H1 (cell line): ENCODE data around the gene RETREG3. TPM values are rescaled to one million over a fixed set of nuclear protein-coding genes. Genes with fewer than 3 reads are reported as not detected.

ENCODE experiments used
- CTCF ChIA-PET: fragments of 300-600 bp; sonication (Branson Sonifier 250); formaldehyde crosslinking; loops from one replicate; lab custom pipeline; 2021; ENCODE audit not compliant: partially characterized antibody; lab: Charles Lee
- POLR2A ChIA-PET: fragments of 300-600 bp; sonication (Branson Sonifier 250); formaldehyde crosslinking; loops from one replicate; lab custom pipeline; 2021; ENCODE audit warnings: inconsistent platforms; ENCODE audit not compliant: partially characterized antibody; lab: Charles Lee
- DNase-seq, 2 experiments: peaks; one replicate each; pipeline versions ENCODE4 v3.0.0 to v3.0.0-alpha.2; 2010 to 2022; ENCODE audit warnings: low spot score in 2 of 2, low read depth in 1 of 2, mixed read lengths in 1 of 2
- FAIRE-seq: peaks from 2 replicates; lab custom pipeline; 2011; peaks lifted over from hg19 to GRCh38; lab: Jason Lieb, UNC
- H2AFZ ChIP-seq: 2 replicates; pipeline ENCODE4 v1.8.1; 2012; ENCODE audit warnings: low read length, inconsistent platforms
- H2AK5ac ChIP-seq: 2 replicates; pipeline ENCODE4 v1.6.1; 2013; ENCODE audit warnings: low read depth, low read length
- H2BK120ac ChIP-seq: replicated peaks from 2 replicates; pipeline ENCODE3; 2013; ENCODE audit warnings: low read depth, low read length, inconsistent platforms
- H2BK12ac ChIP-seq: 2 replicates; pipeline ENCODE4 v1.6.1; 2013; ENCODE audit warnings: low read depth, low read length
- H2BK15ac ChIP-seq: 2 replicates; pipeline ENCODE4 v1.6.1; 2013; ENCODE audit warnings: low read length
- H2BK20ac ChIP-seq: 2 replicates; pipeline ENCODE4 v1.6.1; 2013; ENCODE audit warnings: low read length
- H2BK5ac ChIP-seq: 2 replicates; pipeline ENCODE4 v1.6.1; 2013; ENCODE audit warnings: low read depth, low read length
- H3K14ac ChIP-seq: 2 replicates; pipeline ENCODE4 v1.6.1; 2013; ENCODE audit warnings: inconsistent platforms; ENCODE audit not compliant: insufficient read length
- H3K18ac ChIP-seq: 2 replicates; pipeline ENCODE4 v1.6.1; 2013; ENCODE audit warnings: low read length; ENCODE audit errors: extremely low read depth
- H3K23ac ChIP-seq: 2 replicates; pipeline ENCODE4 v1.6.1; 2013; ENCODE audit warnings: inconsistent platforms; ENCODE audit not compliant: insufficient read length
- H3K23me2 ChIP-seq: 2 replicates; pipeline ENCODE4 v1.6.1; 2013; ENCODE audit warnings: low read depth, low read length
- H3K27ac ChIP-seq: 2 replicates; pipeline ENCODE4 v1.6.1; 2011; ENCODE audit warnings: low read depth, low read length, inconsistent platforms
- H3K27me3 ChIP-seq, 4 experiments: replicated peaks in 1 of 4; 1 replicate in 1 of 4; 2 replicates in 3 of 4; pipeline versions ENCODE4 v1.6.1 to v1.8.1; 2011 to 2013; ENCODE audit warnings: low read length in 3 of 4, mild to moderate bottlenecking in 3 of 4, inconsistent platforms in 2 of 4, mixed read lengths in 2 of 4, moderate library complexity in 1 of 4; ENCODE audit not compliant: control insufficient read depth in 3 of 4, insufficient read depth in 3 of 4; ENCODE audit errors: extremely low read depth in 1 of 4
- H3K36me3 ChIP-seq, 4 experiments: 2 replicates each; pipeline versions ENCODE4 v1.6.1 to v1.8.1; 2011 to 2013; ENCODE audit warnings: mild to moderate bottlenecking in 4 of 4, low read length in 3 of 4, moderate library complexity in 2 of 4, control low read depth in 1 of 4, inconsistent platforms in 1 of 4; ENCODE audit not compliant: insufficient read depth in 4 of 4, control insufficient read depth in 2 of 4
- H3K4ac ChIP-seq: replicated peaks from 2 replicates; pipeline ENCODE3; 2013; ENCODE audit warnings: low read length, low read depth, mixed read lengths, inconsistent platforms; ENCODE audit not compliant: insufficient read length
- H3K4me1 ChIP-seq, 4 experiments: replicated peaks in 1 of 4; 1 replicate in 1 of 4; 2 replicates in 3 of 4; pipeline versions ENCODE4 v1.6.1 to v1.8.1; 2011 to 2013; ENCODE audit warnings: low read length in 3 of 4, inconsistent platforms in 2 of 4, mixed read lengths in 1 of 4; ENCODE audit not compliant: insufficient read depth in 4 of 4, control insufficient read depth in 3 of 4
- H3K4me2 ChIP-seq, 2 experiments: 2 replicates each; pipeline versions ENCODE4 v1.6.1 to v1.8.1; 2011 to 2013; ENCODE audit warnings: low read depth in 2 of 2, low read length in 2 of 2, control low read depth in 1 of 2, inconsistent platforms in 1 of 2, mild to moderate bottlenecking in 1 of 2; ENCODE audit not compliant: insufficient read depth in 1 of 2
- H3K4me3 ChIP-seq, 4 experiments: fragments of 200-600, 300-600 bp in 1 of 4; sonication (generic), shearing (Covaris generic), sonication (Bioruptor Twin) in 1 of 4; 2 replicates each; pipeline versions ENCODE4 v1.5.1 to v1.8.1; 2011 to 2016; ENCODE audit warnings: low read length in 4 of 4, low read depth in 3 of 4, control low read depth in 2 of 4, inconsistent platforms in 2 of 4, mild to moderate bottlenecking in 2 of 4, mixed read lengths in 1 of 4, moderate library complexity in 1 of 4; ENCODE audit not compliant: insufficient read depth in 2 of 4; ENCODE audit errors: extremely low read depth in 1 of 4
- H3K56ac ChIP-seq: replicated peaks from 2 replicates; pipeline ENCODE3; 2013; ENCODE audit warnings: low read depth, mild to moderate bottlenecking, mixed read lengths, low read length, inconsistent platforms; ENCODE audit not compliant: insufficient read length
- H3K79me1 ChIP-seq: 2 replicates; pipeline ENCODE4 v1.6.1; 2013; ENCODE audit warnings: low read depth, low read length, control low read depth
- H3K79me2 ChIP-seq, 2 experiments: 2 replicates each; pipeline versions ENCODE4 v1.6.1 to v1.8.1; 2012 to 2013; ENCODE audit warnings: low read length in 2 of 2, mild to moderate bottlenecking in 2 of 2, inconsistent platforms in 1 of 2; ENCODE audit not compliant: insufficient read depth in 2 of 2, control insufficient read depth in 1 of 2
- H3K9ac ChIP-seq, 4 experiments: replicated peaks in 1 of 4; 1 replicate in 1 of 4; 2 replicates in 3 of 4; pipeline versions ENCODE4 v1.6.1 to v1.8.1; 2011 to 2013; ENCODE audit warnings: low read depth in 3 of 4, low read length in 3 of 4, control low read depth in 2 of 4, mild to moderate bottlenecking in 2 of 4, moderate library complexity in 2 of 4, inconsistent platforms in 1 of 4; ENCODE audit errors: extremely low read depth in 1 of 4
- H3K9me3 ChIP-seq, 2 experiments: 2 replicates each; pipeline versions ENCODE4 v1.6.1 to v1.8.1; 2012 to 2013; ENCODE audit warnings: mild to moderate bottlenecking in 2 of 2, moderate library complexity in 2 of 2, control low read depth in 1 of 2, inconsistent platforms in 1 of 2, low read depth in 1 of 2, low read length in 1 of 2, mixed read lengths in 1 of 2; ENCODE audit not compliant: insufficient read depth in 2 of 2
- H4K20me1 ChIP-seq, 2 experiments: replicated peaks in 1 of 2; 2 replicates each; pipeline versions ENCODE3 to v1.8.1; 2011 to 2013; ENCODE audit warnings: inconsistent platforms in 2 of 2, low read length in 2 of 2, mild to moderate bottlenecking in 1 of 2; ENCODE audit not compliant: insufficient read depth in 2 of 2, control insufficient read depth in 1 of 2
- H4K5ac ChIP-seq: 2 replicates; pipeline ENCODE4 v1.6.1; 2013; ENCODE audit warnings: low read length, low read depth, mixed read lengths, inconsistent platforms; ENCODE audit not compliant: insufficient read length
- H4K8ac ChIP-seq: 2 replicates; pipeline ENCODE4 v1.8.0; 2013; ENCODE audit warnings: mild to moderate bottlenecking, moderate library complexity, low read length, inconsistent platforms; ENCODE audit not compliant: insufficient read depth; ENCODE audit errors: extremely low read depth
- H4K91ac ChIP-seq: replicated peaks from 2 replicates; pipeline ENCODE3; 2013; ENCODE audit warnings: low read length, mixed read lengths, inconsistent platforms; ENCODE audit not compliant: insufficient read length
- CTCF ChIP-seq, 3 experiments: IDR thresholded peaks; 1 replicate in 2 of 3; 2 replicates in 1 of 3; pipeline versions ENCODE4 v1.5.1 to v1.6.1; 2011; ENCODE audit warnings: low read length in 3 of 3, mild to moderate bottlenecking in 3 of 3, inconsistent platforms in 2 of 3, low read depth in 1 of 3, moderate library complexity in 1 of 3; ENCODE audit not compliant: insufficient read depth in 1 of 3; ENCODE audit errors: control extremely low read depth in 1 of 3
- RAD21 ChIP-seq, 2 experiments: IDR thresholded peaks in 1 of 2; conservative IDR thresholded peaks in 1 of 2; 2 replicates each; pipeline ENCODE4 v1.6.1; 2011; ENCODE audit warnings: low read depth in 2 of 2, low read length in 2 of 2, improper control_type of control experiment in 1 of 2, inconsistent platforms in 1 of 2, mild to moderate bottlenecking in 1 of 2, moderate library complexity in 1 of 2
- SIRT6 ChIP-seq: IDR thresholded peaks from one replicate; pipeline ENCODE4 v1.7.1; 2012; ENCODE audit warnings: low read length, inconsistent platforms
- SP1 ChIP-seq: IDR thresholded peaks from 2 replicates; pipeline ENCODE4 v1.6.1; 2011; ENCODE audit warnings: low read depth, low read length
- USF2 ChIP-seq: IDR thresholded peaks from 2 replicates; pipeline ENCODE4 v1.6.1; 2011; ENCODE audit warnings: low read length, improper control_type of control experiment
- WGBS, 2 experiments: shearing (Covaris generic) in 1 of 2; methylation state at CpG; one replicate each; pipeline versions ENCODE4 v1.1.6 to v1.1.7; 2013 to 2015; ENCODE audit warnings: low lambda C conversion rate in 2 of 2, mixed read lengths in 2 of 2, inconsistent platforms in 1 of 2, low coverage in 1 of 2, missing lambda C conversion rate in 1 of 2; ENCODE audit not compliant: insufficient replicate concordance in 2 of 2, insufficient coverage in 1 of 2, insufficient read length in 1 of 2; ENCODE audit errors: extremely low coverage in 1 of 2, missing lambda C conversion rate in 1 of 2; 5-methylcytosine and 5-hydroxymethylcytosine counted together
- polyA plus RNA-seq, 7 experiments: library from polyadenylated mRNA; depleted of rRNA in 3 of 7; stranded (reverse) in 5 of 7; unstranded in 2 of 7; fragments of >200 nt in 5 of 7; fragments of 200-250 nt in 2 of 7; gene quantifications; 1 replicate in 5 of 7; 2 replicates in 1 of 7; 4 replicates in 1 of 7; pipeline versions ENCODE4 v1.2.1 to v1.2.3, GENCODE V29; 2011 to 2013; ENCODE audit warnings: missing spikeins in 2 of 7, mixed read lengths in 2 of 7
- total RNA-seq: library from RNA; stranded (reverse); fragmentation: NEBNext Ultra II Directional; extraction: Animal tissue kit (Norgen Biotek cat#: 25700); gene quantifications from 2 replicates; pipeline ENCODE4 v1.2.1, GENCODE V29; 2021

Gene RETREG3
- total and polyA plus RNA-seq, 2 of the 8 experiments (the other 6 are each of a cell fraction or from before 2014, with no cell fraction given): 23.7 to 42.6 TPM

GRCh38 chr17:42531455-42532354 lies 77.5 kb downstream of the RETREG3 start:
- H3K79me1 ChIP-seq: no peaks in the 10 kb centered on the region
- CTCF ChIA-PET: interaction anchor here (1.3 to 6.3 kb wide), 3 partner anchors 13 to 309 kb away, joined by 3 to 69 read pairs (median 4); no protein-coding TSS in a partner anchor
- H3K79me2 ChIP-seq: no peaks in the 10 kb centered on the region
- H2BK5ac ChIP-seq: no peak overlapping the region
- no peak overlapping the region for H3K23ac ChIP-seq
- no peak overlapping the region for H3K56ac ChIP-seq
- H3K27me3 ChIP-seq: peaks cover 0 to 6% (median 0%) of the 10 kb centered on the region in 4 experiments; a peak in 3 of 7 replicates
- no peak overlapping the region for H2AK5ac ChIP-seq
- H2BK20ac ChIP-seq: no peak overlapping the region
- no peak overlapping the region for H3K9ac ChIP-seq
- DNase-seq (peak in 1 of 2 experiments; percentile 65), FAIRE-seq (no peak)
- H3K27ac ChIP-seq: no peak overlapping the region
- peaks cover 5% of the 10 kb centered on the region for H3K23me2 ChIP-seq
- WGBS, 2 experiments: 21% methylated on average over 52 of the region's 60 CpGs; no CpG with 5 or more reads in 1 of the 2 experiments
- H3K4me3 ChIP-seq: peak overlapping the region; percentile 10 to 59 (median 32); a peak in 6 of 8 replicates
- peak overlapping the region; percentile 59 to 74 for H3K4me2 ChIP-seq
- H3K9me3 ChIP-seq: no peaks in the 10 kb centered on the region
- peak overlapping the region; percentile 99; the same call in 1 of the 2 replicates for H2AFZ ChIP-seq
- H2BK12ac ChIP-seq: no peak overlapping the region
- H4K91ac ChIP-seq: no peak overlapping the region
- no peak overlapping the region for H3K4ac ChIP-seq
- no peak overlapping the region for H3K18ac ChIP-seq
- peak overlapping the region; percentile 57; the same call in 1 of the 2 replicates for H4K8ac ChIP-seq
- TF ChIP-seq CTCF (IDR thresholded peaks at IDR 0.05; ENCODE audit: control extremely low read depth in 1 of 3, insufficient read depth in 1 of 3, low read depth in 1 of 3, low read length in 3 of 3) (peak; percentile 22 to 46 (median 25); a peak in 2 of 4 replicates), SP1 (no peak), USF2 (no peak), SIRT6 (no peak), RAD21 (IDR thresholded peaks at IDR 0.05 in 1 of 2, conservative IDR thresholded peaks at IDR 0.05 in 1 of 2; ENCODE audit: low read depth in 2 of 2, low read length in 2 of 2) (peak in 1 of 2 experiments; percentile 30; a peak in 2 of 4 replicates)
- TF ChIP-seq, all 59 proteins: peak for 2
- POLR2A ChIA-PET: no interaction called here
- H4K20me1 ChIP-seq: no peaks in the 10 kb centered on the region
- no peaks in the 10 kb centered on the region for H3K36me3 ChIP-seq
- no peak overlapping the region for H3K14ac ChIP-seq
- H2BK120ac ChIP-seq: no peak overlapping the region
- H4K5ac ChIP-seq: no peak overlapping the region
- H3K4me1 ChIP-seq: peaks cover 0 to 7% (median 6%) of the 10 kb centered on the region in 4 experiments; a peak in 5 of 7 replicates
- no peak overlapping the region for H2BK15ac ChIP-seq
